Measurements from ENCODE around the gene LYRM7.
"Not testable (repeated sequence)": the region's sequence is repeated elsewhere in the genome, so short reads cannot be mapped to it uniquely, and the experiment has no call there.

GRCh38 chr5:131254025-131254424 lies 83.3 kb downstream of the LYRM7 start:
- TF ChIP-seq CTCF (conservative IDR thresholded peaks at IDR 0.05; ENCODE audit: low read length); EZH2phosphoT487 (IDR thresholded peaks at IDR 0.05; ENCODE audit: borderline replicate concordance, low read depth, low read length): not testable (repeated sequence)
